GM23338 (cell line): Measurements from ENCODE around the gene KRT38. TPM values are rescaled to one million over a fixed set of nuclear protein-coding genes. Genes with fewer than 3 reads are reported as not detected.

Experiments
- ATAC-seq: fragments of 200-7000 bp; cut with Tn5 transposase; 3 replicates; pipeline ENCODE4 v1.9.1; 2020
- DNase-seq: peaks from one replicate; pipeline ENCODE4 v3.0.0-alpha.2; 2015; ENCODE audit warnings: low spot score
- H2AFZ ChIP-seq: fragments of 200-600 bp; sonication (generic); 2 replicates; pipeline ENCODE4 v1.8.0; 2016; ENCODE audit warnings: antibody characterized with exemption, mild to moderate bottlenecking, moderate library complexity
- H3F3A ChIP-seq: fragments of 200-600 bp; sonication (generic); replicated peaks from 2 replicates; pipeline ENCODE4 v1.8.0; 2017; ENCODE audit warnings: antibody characterized with exemption, mixed run types, low read depth
- H3K27ac ChIP-seq: fragments of 200-600 bp; sonication (generic); 2 replicates; pipeline ENCODE4 v1.6.1; 2016; ENCODE audit warnings: low read depth
- H3K27me3 ChIP-seq: fragments of 200-600 bp; sonication (generic); 2 replicates; pipeline ENCODE4 v1.8.0; 2016; ENCODE audit warnings: mild to moderate bottlenecking, mixed run types, moderate library complexity; ENCODE audit not compliant: insufficient read depth
- H3K36me3 ChIP-seq: fragments of 200-600 bp; sonication (generic); 2 replicates; pipeline ENCODE4 v1.8.0; 2016; ENCODE audit warnings: mild to moderate bottlenecking; ENCODE audit not compliant: insufficient read depth
- H3K4me1 ChIP-seq: fragments of 200-600 bp; sonication (generic); 2 replicates; pipeline ENCODE4 v1.8.0; 2016; ENCODE audit warnings: mild to moderate bottlenecking, moderate library complexity; ENCODE audit not compliant: insufficient read depth
- H3K4me2 ChIP-seq: fragments of 200-600 bp; sonication (generic); 2 replicates; pipeline ENCODE4 v1.7.1; 2017; ENCODE audit warnings: mixed run types
- H3K4me3 ChIP-seq: fragments of 200-600 bp; sonication (generic); 2 replicates; pipeline ENCODE4 v1.6.1; 2016; ENCODE audit warnings: mixed run types
- H3K79me2 ChIP-seq: fragments of 200-600 bp; sonication (generic); replicated peaks from 2 replicates; pipeline ENCODE4 v1.8.0; 2017; ENCODE audit warnings: mild to moderate bottlenecking; ENCODE audit not compliant: insufficient read depth
- H3K9me2 ChIP-seq: fragments of 200-600 bp; sonication (generic); 2 replicates; pipeline ENCODE4 v1.8.0; 2017; ENCODE audit not compliant: insufficient read depth
- H4K20me1 ChIP-seq: fragments of 200-600 bp; sonication (generic); replicated peaks from 2 replicates; pipeline ENCODE4 v1.8.0; 2017; ENCODE audit warnings: mild to moderate bottlenecking; ENCODE audit not compliant: insufficient read depth
- H3K27ac Mint-ChIP-seq: 2 replicates; pipeline ENCODE4 v1.8.0; 2020; ENCODE audit warnings: inconsistent platforms, mild to moderate bottlenecking, moderate library complexity, mixed read lengths
- H3K27me3 Mint-ChIP-seq: 3 replicates; pipeline ENCODE4 v1.8.0; 2022; ENCODE audit warnings: low read depth, mild to moderate bottlenecking, moderate library complexity, mixed read lengths, inconsistent platforms; ENCODE audit not compliant: insufficient read depth, poor library complexity
- H3K36me3 Mint-ChIP-seq: 3 replicates; pipeline ENCODE4 v1.8.0; 2021; ENCODE audit warnings: low read depth, mild to moderate bottlenecking, inconsistent platforms, moderate library complexity, mixed read lengths
- H3K4me1 Mint-ChIP-seq: 3 replicates; pipeline ENCODE4 v1.8.0; 2020; ENCODE audit warnings: mild to moderate bottlenecking, inconsistent platforms, mixed read lengths
- H3K4me3 Mint-ChIP-seq: 3 replicates; pipeline ENCODE4 v1.8.0; 2021; ENCODE audit warnings: moderate library complexity, mild to moderate bottlenecking, inconsistent platforms, mixed read lengths
- H3K9me3 Mint-ChIP-seq: 3 replicates; pipeline ENCODE4 v1.8.0; 2020; ENCODE audit warnings: moderate library complexity, mild to moderate bottlenecking, inconsistent platforms, mixed read lengths
- CREB1 ChIP-seq: fragments of 250-450 bp; sonication (Bioruptor Pico); IDR thresholded peaks from 2 replicates; pipeline ENCODE4 v1.5.0; 2020; ENCODE audit warnings: low read depth, mild to moderate bottlenecking, moderate library complexity
- EZH2 ChIP-seq: fragments of 200-600 bp; sonication (generic); IDR thresholded peaks from one replicate; pipeline ENCODE4 v1.8.0; 2017; ENCODE audit warnings: antibody characterized with exemption, mild to moderate bottlenecking, low read depth; ENCODE audit not compliant: unreplicated experiment
- EZH2phosphoT487 ChIP-seq: fragments of 200-600 bp; sonication (generic); IDR thresholded peaks from one replicate; pipeline ENCODE4 v1.8.1; 2018; ENCODE audit warnings: antibody characterized with exemption; ENCODE audit not compliant: unreplicated experiment
- JUNB ChIP-seq: IDR thresholded peaks from one replicate; pipeline ENCODE4 v1.6.1; 2016; ENCODE audit warnings: antibody characterized with exemption; ENCODE audit not compliant: unreplicated experiment
- NANOG ChIP-seq: IDR thresholded peaks from 2 replicates; pipeline ENCODE4 v1.6.1; 2016; ENCODE audit warnings: antibody characterized with exemption, borderline replicate concordance
- POLR2AphosphoS5 ChIP-seq: IDR thresholded peaks from 2 replicates; pipeline ENCODE4 v1.6.1; 2016; ENCODE audit warnings: antibody characterized with exemption, low read depth
- STAT1 ChIP-seq: IDR thresholded peaks from one replicate; pipeline ENCODE4 v1.6.1; 2016; ENCODE audit warnings: antibody characterized with exemption; ENCODE audit not compliant: unreplicated experiment
- ZNF114 ChIP-seq: fragments of 250-450 bp; sonication (Bioruptor Pico); IDR thresholded peaks from 2 replicates; pipeline ENCODE4 v1.5.0; 2020; ENCODE audit warnings: mild to moderate bottlenecking, moderate library complexity
- ZNF331 ChIP-seq: fragments of 250-450 bp; sonication (Bioruptor Pico); IDR thresholded peaks from 2 replicates; pipeline ENCODE4 v1.5.0; 2020; ENCODE audit warnings: low read depth, mild to moderate bottlenecking, moderate library complexity
- polyA plus RNA-seq: library from polyadenylated mRNA; unstranded; fragments of >200 nt; fragmentation: Nextera tagmentation; extraction: Ambion mirVana; gene quantifications from 2 replicates; pipeline ENCODE4 v1.2.1, GENCODE V29; 2016
- total RNA-seq: library from RNA; depleted of rRNA; stranded (reverse); fragments of >200 nt; shearing (Covaris generic); gene quantifications from 2 replicates; pipeline ENCODE4 v1.2.3, GENCODE V29; 2014
- TF ChIP-seq, protein P1 (sequence below): IDR thresholded peaks from 2 replicates; pipeline ENCODE4 v1.6.1; 2016; ENCODE audit warnings: antibody characterized with exemption
- TF ChIP-seq, protein P2 (sequence below), 2 experiments: fragments of 200-600 bp in 1 of 2; sonication (generic) in 1 of 2; conservative IDR thresholded peaks; 2 replicates each; pipeline versions ENCODE4 v1.5.1 to v1.6.1; 2016 to 2017; ENCODE audit warnings: antibody characterized with exemption in 2 of 2, low read depth in 2 of 2, mild to moderate bottlenecking in 2 of 2, moderate library complexity in 1 of 2
- TF ChIP-seq, protein P3 (sequence below): fragments of 250-450 bp; sonication (Bioruptor Pico); IDR thresholded peaks from 2 replicates; pipeline ENCODE4 v1.5.0; 2020; ENCODE audit warnings: mild to moderate bottlenecking, moderate library complexity
- TF ChIP-seq, protein P4 (sequence below): IDR thresholded peaks from one replicate; pipeline ENCODE4 v1.6.1; 2018; ENCODE audit warnings: antibody characterized with exemption; ENCODE audit not compliant: unreplicated experiment

KRT38 gene
- total and polyA plus RNA-seq, 2 experiments from 2014 or later = not detected

DNA sequence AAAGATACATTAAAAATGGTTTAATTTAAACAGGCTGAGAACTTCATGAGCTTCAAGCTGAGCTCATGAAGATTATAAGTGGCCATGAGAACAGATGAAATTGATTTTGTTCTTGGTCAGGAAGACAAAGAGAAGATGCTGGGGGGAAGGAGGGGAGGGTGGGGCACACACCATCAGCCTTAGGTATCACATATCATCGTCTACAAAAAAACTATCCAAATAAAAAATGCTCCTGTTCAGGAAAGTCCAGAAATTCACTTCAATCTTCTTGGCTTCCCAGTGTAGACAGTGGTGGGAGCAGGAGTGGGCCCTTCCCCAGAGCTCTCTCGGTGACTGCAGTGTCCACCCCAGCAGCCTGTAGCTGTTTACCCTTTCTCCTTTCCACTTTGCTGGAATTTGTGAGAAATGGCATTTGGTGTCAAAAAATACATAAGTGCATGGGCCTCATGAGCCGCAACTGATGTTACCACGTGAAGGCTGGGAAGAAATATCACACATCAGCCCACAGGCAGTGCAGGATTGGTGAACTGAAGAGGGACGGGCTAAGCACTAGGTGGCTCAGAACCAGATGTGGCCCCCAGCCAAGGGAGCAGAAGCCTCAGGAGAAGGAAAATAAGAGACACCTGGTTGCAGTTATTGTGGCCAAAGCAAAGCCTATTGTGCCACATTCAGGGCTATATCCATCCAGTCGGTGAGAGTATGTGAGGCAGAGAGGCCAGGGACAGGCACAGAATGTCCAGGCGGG is 22.5 kb downstream of the KRT38 start:
- Histone ChIP-seq H3K27ac (no peak overlapping the region), H3K27me3 (no peaks in the 10 kb centered on the region), H4K20me1 (no peaks in the 10 kb centered on the region), H3K4me1 (no peaks in the 10 kb centered on the region), H3K36me3 (no peaks in the 10 kb centered on the region), H2AFZ (no peak overlapping the region), H3K4me3 (no peak overlapping the region), H3K4me2 (no peak overlapping the region), H3K79me2 (no peaks in the 10 kb centered on the region), H3F3A (no peaks in the 10 kb centered on the region), H3K9me2 (peaks cover 11% of the 10 kb centered on the region)
- ATAC-seq (no peak), DNase-seq (no peak)
- Mint-ChIP-seq H3K4me3 (no peak overlapping the region), H3K9me3 (no peaks in the 10 kb centered on the region), H3K36me3 (no peaks in the 10 kb centered on the region), H3K27ac (no peak overlapping the region), H3K27me3 (peaks cover 1% of the 10 kb centered on the region), H3K4me1 (peaks cover 15% of the 10 kb centered on the region)
- TF ChIP-seq, protein P1, sequence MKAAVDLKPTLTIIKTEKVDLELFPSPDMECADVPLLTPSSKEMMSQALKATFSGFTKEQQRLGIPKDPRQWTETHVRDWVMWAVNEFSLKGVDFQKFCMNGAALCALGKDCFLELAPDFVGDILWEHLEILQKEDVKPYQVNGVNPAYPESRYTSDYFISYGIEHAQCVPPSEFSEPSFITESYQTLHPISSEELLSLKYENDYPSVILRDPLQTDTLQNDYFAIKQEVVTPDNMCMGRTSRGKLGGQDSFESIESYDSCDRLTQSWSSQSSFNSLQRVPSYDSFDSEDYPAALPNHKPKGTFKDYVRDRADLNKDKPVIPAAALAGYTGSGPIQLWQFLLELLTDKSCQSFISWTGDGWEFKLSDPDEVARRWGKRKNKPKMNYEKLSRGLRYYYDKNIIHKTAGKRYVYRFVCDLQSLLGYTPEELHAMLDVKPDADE = no peak
- TF ChIP-seq ZNF331 (CRISPR knock-in tag) (no peak), EZH2 (no peak), NANOG (no peak), ZNF114 (CRISPR knock-in tag) (no peak), EZH2phosphoT487 (no peak), JUNB (no peak), POLR2AphosphoS5 (no peak), CREB1 (CRISPR knock-in tag) (no peak), STAT1 (no peak)
- TF ChIP-seq, protein P2, sequence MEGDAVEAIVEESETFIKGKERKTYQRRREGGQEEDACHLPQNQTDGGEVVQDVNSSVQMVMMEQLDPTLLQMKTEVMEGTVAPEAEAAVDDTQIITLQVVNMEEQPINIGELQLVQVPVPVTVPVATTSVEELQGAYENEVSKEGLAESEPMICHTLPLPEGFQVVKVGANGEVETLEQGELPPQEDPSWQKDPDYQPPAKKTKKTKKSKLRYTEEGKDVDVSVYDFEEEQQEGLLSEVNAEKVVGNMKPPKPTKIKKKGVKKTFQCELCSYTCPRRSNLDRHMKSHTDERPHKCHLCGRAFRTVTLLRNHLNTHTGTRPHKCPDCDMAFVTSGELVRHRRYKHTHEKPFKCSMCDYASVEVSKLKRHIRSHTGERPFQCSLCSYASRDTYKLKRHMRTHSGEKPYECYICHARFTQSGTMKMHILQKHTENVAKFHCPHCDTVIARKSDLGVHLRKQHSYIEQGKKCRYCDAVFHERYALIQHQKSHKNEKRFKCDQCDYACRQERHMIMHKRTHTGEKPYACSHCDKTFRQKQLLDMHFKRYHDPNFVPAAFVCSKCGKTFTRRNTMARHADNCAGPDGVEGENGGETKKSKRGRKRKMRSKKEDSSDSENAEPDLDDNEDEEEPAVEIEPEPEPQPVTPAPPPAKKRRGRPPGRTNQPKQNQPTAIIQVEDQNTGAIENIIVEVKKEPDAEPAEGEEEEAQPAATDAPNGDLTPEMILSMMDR (conservative IDR thresholded peaks at IDR 0.05; ENCODE audit: low read depth in 2 of 2) = no peak
- TF ChIP-seq, protein P3, sequence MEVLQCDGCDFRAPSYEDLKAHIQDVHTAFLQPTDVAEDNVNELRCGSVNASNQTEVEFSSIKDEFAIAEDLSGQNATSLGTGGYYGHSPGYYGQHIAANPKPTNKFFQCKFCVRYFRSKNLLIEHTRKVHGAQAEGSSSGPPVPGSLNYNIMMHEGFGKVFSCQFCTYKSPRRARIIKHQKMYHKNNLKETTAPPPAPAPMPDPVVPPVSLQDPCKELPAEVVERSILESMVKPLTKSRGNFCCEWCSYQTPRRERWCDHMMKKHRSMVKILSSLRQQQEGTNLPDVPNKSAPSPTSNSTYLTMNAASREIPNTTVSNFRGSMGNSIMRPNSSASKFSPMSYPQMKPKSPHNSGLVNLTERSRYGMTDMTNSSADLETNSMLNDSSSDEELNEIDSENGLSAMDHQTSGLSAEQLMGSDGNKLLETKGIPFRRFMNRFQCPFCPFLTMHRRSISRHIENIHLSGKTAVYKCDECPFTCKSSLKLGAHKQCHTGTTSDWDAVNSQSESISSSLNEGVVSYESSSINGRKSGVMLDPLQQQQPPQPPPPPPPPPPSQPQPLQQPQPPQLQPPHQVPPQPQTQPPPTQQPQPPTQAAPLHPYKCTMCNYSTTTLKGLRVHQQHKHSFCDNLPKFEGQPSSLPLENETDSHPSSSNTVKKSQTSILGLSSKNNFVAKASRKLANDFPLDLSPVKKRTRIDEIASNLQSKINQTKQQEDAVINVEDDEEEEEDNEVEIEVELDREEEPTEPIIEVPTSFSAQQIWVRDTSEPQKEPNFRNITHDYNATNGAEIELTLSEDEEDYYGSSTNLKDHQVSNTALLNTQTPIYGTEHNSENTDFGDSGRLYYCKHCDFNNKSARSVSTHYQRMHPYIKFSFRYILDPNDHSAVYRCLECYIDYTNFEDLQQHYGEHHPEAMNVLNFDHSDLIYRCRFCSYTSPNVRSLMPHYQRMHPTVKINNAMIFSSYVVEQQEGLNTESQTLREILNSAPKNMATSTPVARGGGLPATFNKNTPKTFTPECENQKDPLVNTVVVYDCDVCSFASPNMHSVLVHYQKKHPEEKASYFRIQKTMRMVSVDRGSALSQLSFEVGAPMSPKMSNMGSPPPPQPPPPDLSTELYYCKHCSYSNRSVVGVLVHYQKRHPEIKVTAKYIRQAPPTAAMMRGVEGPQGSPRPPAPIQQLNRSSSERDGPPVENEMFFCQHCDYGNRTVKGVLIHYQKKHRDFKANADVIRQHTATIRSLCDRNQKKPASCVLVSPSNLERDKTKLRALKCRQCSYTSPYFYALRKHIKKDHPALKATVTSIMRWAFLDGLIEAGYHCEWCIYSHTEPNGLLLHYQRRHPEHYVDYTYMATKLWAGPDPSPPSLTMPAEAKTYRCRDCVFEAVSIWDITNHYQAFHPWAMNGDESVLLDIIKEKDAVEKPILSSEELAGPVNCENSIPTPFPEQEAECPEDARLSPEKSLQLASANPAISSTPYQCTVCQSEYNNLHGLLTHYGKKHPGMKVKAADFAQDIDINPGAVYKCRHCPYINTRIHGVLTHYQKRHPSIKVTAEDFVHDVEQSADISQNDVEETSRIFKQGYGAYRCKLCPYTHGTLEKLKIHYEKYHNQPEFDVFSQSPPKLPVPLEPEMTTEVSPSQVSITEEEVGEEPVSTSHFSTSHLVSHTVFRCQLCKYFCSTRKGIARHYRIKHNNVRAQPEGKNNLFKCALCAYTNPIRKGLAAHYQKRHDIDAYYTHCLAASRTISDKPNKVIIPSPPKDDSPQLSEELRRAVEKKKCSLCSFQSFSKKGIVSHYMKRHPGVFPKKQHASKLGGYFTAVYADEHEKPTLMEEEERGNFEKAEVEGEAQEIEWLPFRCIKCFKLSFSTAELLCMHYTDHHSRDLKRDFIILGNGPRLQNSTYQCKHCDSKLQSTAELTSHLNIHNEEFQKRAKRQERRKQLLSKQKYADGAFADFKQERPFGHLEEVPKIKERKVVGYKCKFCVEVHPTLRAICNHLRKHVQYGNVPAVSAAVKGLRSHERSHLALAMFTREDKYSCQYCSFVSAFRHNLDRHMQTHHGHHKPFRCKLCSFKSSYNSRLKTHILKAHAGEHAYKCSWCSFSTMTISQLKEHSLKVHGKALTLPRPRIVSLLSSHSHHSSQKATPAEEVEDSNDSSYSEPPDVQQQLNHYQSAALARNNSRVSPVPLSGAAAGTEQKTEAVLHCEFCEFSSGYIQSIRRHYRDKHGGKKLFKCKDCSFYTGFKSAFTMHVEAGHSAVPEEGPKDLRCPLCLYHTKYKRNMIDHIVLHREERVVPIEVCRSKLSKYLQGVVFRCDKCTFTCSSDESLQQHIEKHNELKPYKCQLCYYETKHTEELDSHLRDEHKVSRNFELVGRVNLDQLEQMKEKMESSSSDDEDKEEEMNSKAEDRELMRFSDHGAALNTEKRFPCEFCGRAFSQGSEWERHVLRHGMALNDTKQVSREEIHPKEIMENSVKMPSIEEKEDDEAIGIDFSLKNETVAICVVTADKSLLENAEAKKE (CRISPR knock-in tag) = no peak
- TF ChIP-seq, protein P4, sequence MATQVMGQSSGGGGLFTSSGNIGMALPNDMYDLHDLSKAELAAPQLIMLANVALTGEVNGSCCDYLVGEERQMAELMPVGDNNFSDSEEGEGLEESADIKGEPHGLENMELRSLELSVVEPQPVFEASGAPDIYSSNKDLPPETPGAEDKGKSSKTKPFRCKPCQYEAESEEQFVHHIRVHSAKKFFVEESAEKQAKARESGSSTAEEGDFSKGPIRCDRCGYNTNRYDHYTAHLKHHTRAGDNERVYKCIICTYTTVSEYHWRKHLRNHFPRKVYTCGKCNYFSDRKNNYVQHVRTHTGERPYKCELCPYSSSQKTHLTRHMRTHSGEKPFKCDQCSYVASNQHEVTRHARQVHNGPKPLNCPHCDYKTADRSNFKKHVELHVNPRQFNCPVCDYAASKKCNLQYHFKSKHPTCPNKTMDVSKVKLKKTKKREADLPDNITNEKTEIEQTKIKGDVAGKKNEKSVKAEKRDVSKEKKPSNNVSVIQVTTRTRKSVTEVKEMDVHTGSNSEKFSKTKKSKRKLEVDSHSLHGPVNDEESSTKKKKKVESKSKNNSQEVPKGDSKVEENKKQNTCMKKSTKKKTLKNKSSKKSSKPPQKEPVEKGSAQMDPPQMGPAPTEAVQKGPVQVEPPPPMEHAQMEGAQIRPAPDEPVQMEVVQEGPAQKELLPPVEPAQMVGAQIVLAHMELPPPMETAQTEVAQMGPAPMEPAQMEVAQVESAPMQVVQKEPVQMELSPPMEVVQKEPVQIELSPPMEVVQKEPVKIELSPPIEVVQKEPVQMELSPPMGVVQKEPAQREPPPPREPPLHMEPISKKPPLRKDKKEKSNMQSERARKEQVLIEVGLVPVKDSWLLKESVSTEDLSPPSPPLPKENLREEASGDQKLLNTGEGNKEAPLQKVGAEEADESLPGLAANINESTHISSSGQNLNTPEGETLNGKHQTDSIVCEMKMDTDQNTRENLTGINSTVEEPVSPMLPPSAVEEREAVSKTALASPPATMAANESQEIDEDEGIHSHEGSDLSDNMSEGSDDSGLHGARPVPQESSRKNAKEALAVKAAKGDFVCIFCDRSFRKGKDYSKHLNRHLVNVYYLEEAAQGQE = no peak
